CD4-positive, alpha-beta memory T cell (primary cell): Measurements from ENCODE around the gene SUN1. TPM values are rescaled to one million over a fixed set of nuclear protein-coding genes. Genes with fewer than 3 reads are reported as not detected.

ENCODE experiments used
- CTCF ChIA-PET: fragments of 350-600 bp; sonication (Branson Sonifier 250); formaldehyde crosslinking; loops from one replicate; lab custom pipeline; 2021; ENCODE audit warnings: inconsistent platforms; ENCODE audit not compliant: partially characterized antibody; lab: Charles Lee
- POLR2A ChIA-PET: fragments of 350-600 bp; sonication (Branson Sonifier 250); formaldehyde crosslinking; loops from one replicate; lab custom pipeline; 2021; ENCODE audit not compliant: partially characterized antibody; lab: Charles Lee
- DNase-seq, 5 donors: peaks; one replicate each; pipeline versions ENCODE4 v3.0.0 to v3.0.0-alpha.2; 2020 to 2022; ENCODE audit warnings: mixed read lengths in 1 of 5
- H3K27ac ChIP-seq: one replicate; pipeline ENCODE4 v1.7.0; 2013; ENCODE audit warnings: low read depth, low read length
- H3K27me3 ChIP-seq: 2 replicates; pipeline ENCODE4 v1.7.0; 2013; ENCODE audit warnings: mild to moderate bottlenecking, low read length, moderate library complexity; ENCODE audit not compliant: insufficient read depth
- H3K36me3 ChIP-seq: 2 replicates; pipeline ENCODE4 v1.7.0; 2013; ENCODE audit warnings: mild to moderate bottlenecking, low read length, moderate library complexity; ENCODE audit not compliant: insufficient read depth
- H3K4me1 ChIP-seq: 2 replicates; pipeline ENCODE4 v1.7.0; 2013; ENCODE audit warnings: mild to moderate bottlenecking, low read length, moderate library complexity; ENCODE audit not compliant: insufficient read depth
- H3K4me3 ChIP-seq, 2 donors: one replicate each; pipeline ENCODE4 v1.7.0; 2013; ENCODE audit warnings: low read length in 2 of 2, mild to moderate bottlenecking in 1 of 2
- H3K9me3 ChIP-seq, 2 donors: one replicate each; pipeline ENCODE4 v1.7.0; 2013; ENCODE audit warnings: low read length in 2 of 2, control low read depth in 1 of 2; ENCODE audit not compliant: control insufficient read depth in 1 of 2
- H3K27ac Mint-ChIP-seq, 7 donors: one replicate each; pipeline ENCODE4 v1.8.0; 2020 to 2021; ENCODE audit warnings: mixed read lengths in 7 of 7, mild to moderate bottlenecking in 6 of 7, inconsistent platforms in 3 of 7, moderate library complexity in 3 of 7
- H3K27me3 Mint-ChIP-seq, 2 donors: one replicate each; pipeline ENCODE4 v1.8.0; 2020 to 2021; ENCODE audit warnings: mixed read lengths in 2 of 2
- H3K36me3 Mint-ChIP-seq, 2 donors: one replicate each; pipeline ENCODE4 v1.8.0; 2020 to 2021; ENCODE audit warnings: mixed read lengths in 2 of 2, inconsistent platforms in 1 of 2, mild to moderate bottlenecking in 1 of 2
- H3K4me1 Mint-ChIP-seq, 4 donors: one replicate each; pipeline ENCODE4 v1.8.0; 2020 to 2021; ENCODE audit warnings: mixed read lengths in 4 of 4, mild to moderate bottlenecking in 1 of 4
- H3K4me3 Mint-ChIP-seq, 8 donors: one replicate each; pipeline ENCODE4 v1.8.0; 2020 to 2021; ENCODE audit warnings: mixed read lengths in 8 of 8, mild to moderate bottlenecking in 7 of 8, moderate library complexity in 6 of 8, inconsistent platforms in 3 of 8
- H3K9me3 Mint-ChIP-seq, 8 donors: one replicate each; pipeline ENCODE4 v1.8.0; 2020 to 2021; ENCODE audit warnings: mixed read lengths in 8 of 8, mild to moderate bottlenecking in 5 of 8, inconsistent platforms in 3 of 8, moderate library complexity in 1 of 8
- intact Hi-C: fragments of 100-400 bp; cut with micrococcal nuclease; formaldehyde crosslinking; loops from one replicate; pipeline ENCODE4 v1.15.1; 2023
- polyA plus RNA-seq, 2 donors: library from polyadenylated mRNA; unstranded; fragments of 300-500 nt; fragmentation: Illumina TruSeq; gene quantifications; one replicate each; pipeline ENCODE4 v1.2.3, GENCODE V29; 2021
- total RNA-seq, 2 experiments: library from RNA; stranded (reverse); gene quantifications; one replicate each; pipeline ENCODE4 v1.2.3, GENCODE V29; 2021

The SUN1 gene
- total and polyA plus RNA-seq, 4 experiments from 2014 or later, result 53.7 to 210 (median 131) TPM

DNA sequence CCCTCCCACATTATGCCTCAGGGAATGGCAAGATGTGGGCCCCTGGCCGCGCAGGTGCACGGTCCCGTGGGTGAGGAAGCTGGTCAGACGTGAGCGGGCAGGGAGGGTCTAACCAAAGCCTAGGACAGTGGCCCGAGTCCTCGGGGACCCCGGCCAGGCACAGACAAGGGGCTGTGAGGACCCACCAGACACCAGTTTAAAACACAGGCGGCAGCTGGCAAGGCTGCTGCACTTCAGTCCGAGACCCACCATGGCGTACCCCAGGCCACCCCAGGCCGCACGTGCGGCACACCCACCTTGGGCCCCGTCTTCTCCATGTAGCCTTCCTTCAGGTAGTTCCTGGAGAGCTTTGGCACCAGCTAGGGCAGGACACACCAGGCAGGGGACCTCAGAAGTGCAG, 67.5 kb downstream of the SUN1 start:
- Mint-ChIP-seq H3K9me3 (peaks cover 0 to 1% (median 0%) of the 10 kb centered on the region in 8 donors), H3K4me1 (peaks cover 0 to 2% (median 0%) of the 10 kb centered on the region in 4 donors), H3K27me3 (peaks cover 0 to 3% of the 10 kb centered on the region in 2 donors), H3K36me3 (peaks cover 15 to 20% of the 10 kb centered on the region in 2 donors), H3K4me3 (no peak overlapping the region), H3K27ac (peak overlapping the region in 1 of 7 donors; percentile 31)
- ChIA-PET CTCF (no interaction called here), POLR2A (interaction anchor here (1.4 to 2.0 kb wide), 2 partner anchors 8 to 23 kb away, joined by 3 to 5 read pairs; no protein-coding TSS in a partner anchor)
- no peak overlapping the region for H3K27ac ChIP-seq
- H3K36me3 ChIP-seq, result peaks cover 12% of the 10 kb centered on the region
- no peak overlapping the region for H3K4me3 ChIP-seq
- H3K27me3 ChIP-seq, result no peaks in the 10 kb centered on the region
- H3K9me3 ChIP-seq, result no peaks in the 10 kb centered on the region
- peak in 1 of 5 donors; percentile 27 for DNase-seq
- intact Hi-C loops, result no loop called here
- peaks cover 3% of the 10 kb centered on the region for H3K4me1 ChIP-seq

GRCh38 chr7:900331-901040, 68.2 kb downstream of the SUN1 start:
- intact Hi-C loops, result no loop called here
- no peaks in the 10 kb centered on the region for H3K9me3 Mint-ChIP-seq
- no peak for DNase-seq
- no peaks in the 10 kb centered on the region for H3K9me3 ChIP-seq
- H3K36me3 Mint-ChIP-seq, result peaks cover 11 to 15% of the 10 kb centered on the region in 2 donors
- no peak overlapping the region for H3K4me3 ChIP-seq
- H3K4me1 ChIP-seq, result peaks cover 3% of the 10 kb centered on the region
- H3K36me3 ChIP-seq, result peaks cover 7% of the 10 kb centered on the region
- H3K4me1 Mint-ChIP-seq, result peaks cover 0 to 2% (median 0%) of the 10 kb centered on the region in 4 donors
- H3K27me3 ChIP-seq, result no peaks in the 10 kb centered on the region
- ChIA-PET POLR2A (interaction anchor here (1.4 to 2.0 kb wide), 2 partner anchors 9 to 23 kb away, joined by 3 to 5 read pairs; no protein-coding TSS in a partner anchor), CTCF (no interaction called here)
- H3K4me3 Mint-ChIP-seq, result no peak overlapping the region
- no peak overlapping the region for H3K27ac Mint-ChIP-seq
- H3K27ac ChIP-seq, result no peak overlapping the region
- peaks cover 0 to 3% of the 10 kb centered on the region in 2 donors for H3K27me3 Mint-ChIP-seq

DNA sequence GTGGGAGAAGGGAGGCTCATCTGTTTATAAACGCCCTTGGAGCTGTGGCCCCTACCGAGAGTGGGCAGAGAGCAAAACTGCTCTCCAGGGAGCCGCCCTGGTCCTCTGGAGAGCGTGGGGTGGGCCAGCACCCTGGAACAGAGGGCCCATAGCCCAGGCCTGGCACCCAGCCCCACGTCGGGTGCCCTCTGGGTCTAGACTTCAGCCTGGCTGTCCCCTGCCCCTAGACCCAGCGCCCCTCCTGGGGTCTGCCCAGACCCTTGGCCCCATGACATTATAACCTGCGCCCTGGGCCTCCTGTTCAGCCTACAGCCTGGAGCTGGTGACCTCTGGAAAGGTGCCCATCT, 68.7 kb downstream of the SUN1 start:
- DNase-seq, result peak in 1 of 5 donors; percentile 43
- Histone ChIP-seq H3K4me3 (no peak overlapping the region), H3K27ac (no peak overlapping the region), H3K36me3 (peaks cover 4% of the 10 kb centered on the region), H3K4me1 (peaks cover 3% of the 10 kb centered on the region), H3K27me3 (no peaks in the 10 kb centered on the region), H3K9me3 (no peaks in the 10 kb centered on the region)
- peaks cover 0 to 2% (median 0%) of the 10 kb centered on the region in 4 donors for H3K4me1 Mint-ChIP-seq
- H3K27ac Mint-ChIP-seq, result no peak overlapping the region
- ChIA-PET CTCF (no interaction called here), POLR2A (interaction anchor here (1.4 to 2.0 kb wide), 2 partner anchors 9 to 22 kb away, joined by 3 to 5 read pairs; no protein-coding TSS in a partner anchor)
- H3K36me3 Mint-ChIP-seq, result peaks cover 8 to 12% of the 10 kb centered on the region in 2 donors
- intact Hi-C loops, result no loop called here
- H3K4me3 Mint-ChIP-seq, result no peak overlapping the region
- H3K9me3 Mint-ChIP-seq, result no peaks in the 10 kb centered on the region
- H3K27me3 Mint-ChIP-seq, result peaks cover 0 to 3% of the 10 kb centered on the region in 2 donors

DNA sequence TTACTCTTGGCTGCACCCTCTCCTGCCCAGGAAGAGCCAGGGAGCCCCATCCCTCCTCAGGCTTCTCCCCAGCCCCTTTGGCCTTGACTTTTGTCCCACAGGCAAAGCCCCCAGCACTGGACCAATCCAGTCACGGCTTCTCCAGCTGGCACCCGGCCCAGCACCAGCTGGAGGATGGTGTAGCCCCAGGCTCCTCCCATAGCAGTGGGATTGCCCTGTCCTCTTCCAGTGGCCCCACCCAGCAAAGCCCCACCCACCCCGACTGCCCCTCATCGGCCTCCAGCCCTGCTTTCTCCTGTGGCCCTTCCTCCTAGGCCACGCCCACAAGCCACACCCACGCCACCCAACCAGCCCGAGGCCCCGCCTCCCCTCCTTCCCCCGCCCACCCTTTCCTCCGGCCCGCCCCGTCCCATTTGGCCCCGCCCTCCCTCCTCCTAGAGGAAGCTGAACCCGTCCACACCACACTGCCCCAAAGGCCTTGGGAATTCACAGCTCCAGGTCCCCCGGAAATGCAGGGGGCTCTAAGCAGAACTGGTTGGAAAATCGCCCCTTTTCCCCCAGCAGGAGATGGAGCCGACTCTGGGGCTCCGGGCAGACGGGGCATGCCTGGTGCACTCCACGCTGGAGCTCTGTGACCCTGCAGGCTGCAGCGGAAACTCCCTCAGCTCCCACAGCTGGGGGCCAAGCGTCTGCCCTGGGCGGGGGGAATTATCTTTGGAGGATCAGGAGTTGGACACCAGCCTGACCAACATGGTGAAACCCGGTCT, 69.3 kb downstream of the SUN1 start:
- peaks cover 0 to 3% of the 10 kb centered on the region in 2 donors for H3K27me3 Mint-ChIP-seq
- no peaks in the 10 kb centered on the region for H3K36me3 ChIP-seq
- H3K4me3 ChIP-seq, result no peak overlapping the region
- DNase-seq, result peak in 1 of 5 donors; percentile 44
- ChIA-PET POLR2A (interaction anchor here (0.6 to 2.0 kb wide), 3 partner anchors 10 to 52 kb away, joined by 3 to 5 read pairs (median 3); no protein-coding TSS in a partner anchor), CTCF (no interaction called here)
- H3K9me3 Mint-ChIP-seq, result no peaks in the 10 kb centered on the region
- no peaks in the 10 kb centered on the region for H3K4me1 Mint-ChIP-seq
- H3K36me3 Mint-ChIP-seq, result peaks cover 4 to 7% of the 10 kb centered on the region in 2 donors
- intact Hi-C loops, result no loop called here
- H3K27ac Mint-ChIP-seq, result no peak overlapping the region
- H3K4me1 ChIP-seq, result peaks cover 3% of the 10 kb centered on the region
- H3K27me3 ChIP-seq, result no peaks in the 10 kb centered on the region
- no peak overlapping the region for H3K4me3 Mint-ChIP-seq
- H3K27ac ChIP-seq, result no peak overlapping the region
- H3K9me3 ChIP-seq, result no peaks in the 10 kb centered on the region

DNA sequence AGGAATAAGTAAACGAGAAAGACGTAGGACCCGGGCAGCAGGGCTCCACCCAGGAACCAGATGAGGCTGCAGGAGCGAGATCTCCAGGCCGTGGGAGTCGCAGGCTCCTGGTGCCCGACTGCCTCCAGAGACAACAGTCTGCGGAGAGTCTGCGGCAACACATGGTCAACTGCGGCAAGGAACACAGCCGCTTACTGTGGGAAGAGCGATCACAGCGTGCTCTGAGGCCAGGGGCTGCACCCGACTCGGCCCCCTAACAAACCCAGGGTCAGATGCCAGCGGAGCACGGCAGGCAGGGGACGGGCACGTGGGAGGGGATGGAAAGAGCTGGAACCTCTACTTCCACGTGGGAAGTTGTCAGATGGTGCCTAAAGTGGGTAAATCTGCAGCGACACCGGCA, 70.7 kb downstream of the SUN1 start:
- CTCF ChIA-PET, result interaction anchor here (0.6 kb wide), 1 partner anchor 272 kb away, joined by 3 read pairs; no protein-coding TSS in a partner anchor
- H3K4me3 Mint-ChIP-seq, result peak overlapping the region in 1 of 8 donors; percentile 42
- no peaks in the 10 kb centered on the region for H3K36me3 ChIP-seq
- no peak overlapping the region for H3K4me3 ChIP-seq
- peak in 1 of 5 donors; percentile 36 for DNase-seq
- H3K9me3 Mint-ChIP-seq, result no peaks in the 10 kb centered on the region
- intact Hi-C loops, result no loop called here
- POLR2A ChIA-PET, result no interaction called here
- no peaks in the 10 kb centered on the region for H3K4me1 Mint-ChIP-seq
- H3K27me3 Mint-ChIP-seq, result peaks cover 0 to 3% of the 10 kb centered on the region in 2 donors
- H3K36me3 Mint-ChIP-seq, result peaks cover 0 to 1% of the 10 kb centered on the region in 2 donors
- H3K4me1 ChIP-seq, result peaks cover 3% of the 10 kb centered on the region
- peak overlapping the region in 2 of 7 donors; percentile 29 to 58 for H3K27ac Mint-ChIP-seq
- H3K27me3 ChIP-seq, result no peaks in the 10 kb centered on the region
- no peaks in the 10 kb centered on the region for H3K9me3 ChIP-seq
- H3K27ac ChIP-seq, result no peak overlapping the region

GRCh38 chr7:903921-904755, 71.9 kb downstream of the SUN1 start:
- Histone ChIP-seq H3K9me3 (no peaks in the 10 kb centered on the region), H3K4me3 (no peak overlapping the region), H3K4me1 (peaks cover 8% of the 10 kb centered on the region), H3K36me3 (no peaks in the 10 kb centered on the region), H3K27ac (no peak overlapping the region), H3K27me3 (no peaks in the 10 kb centered on the region)
- DNase-seq, result no peak
- H3K36me3 Mint-ChIP-seq, result peaks cover 0 to 1% of the 10 kb centered on the region in 2 donors
- H3K27ac Mint-ChIP-seq, result no peak overlapping the region
- H3K4me1 Mint-ChIP-seq, result peaks cover 0 to 4% (median 0%) of the 10 kb centered on the region in 4 donors
- intact Hi-C loops, result no loop called here
- POLR2A ChIA-PET, result no interaction called here
- peaks cover 0 to 3% of the 10 kb centered on the region in 2 donors for H3K27me3 Mint-ChIP-seq
- CTCF ChIA-PET, result no interaction called here
- H3K4me3 Mint-ChIP-seq, result no peak overlapping the region
- no peaks in the 10 kb centered on the region for H3K9me3 Mint-ChIP-seq
